GM23248 (cell line): ENCODE measurements around the gene NEU4. TPM values are rescaled to one million over a fixed set of nuclear protein-coding genes. Genes with fewer than 3 reads are reported as not detected.
"Not testable (repeated sequence)": the region's sequence is repeated elsewhere in the genome, so short reads cannot be mapped to it uniquely, and the experiment has no call there.

Experiments used
- DNase-seq: peaks from one replicate; pipeline ENCODE4 v3.0.0-alpha.2; 2015
- H2AFZ ChIP-seq: fragments of 200-600 bp; sonication (generic); 2 replicates; pipeline ENCODE4 v1.6.1; 2016; ENCODE audit warnings: antibody characterized with exemption
- H3F3A ChIP-seq: fragments of 200-600 bp; sonication (generic); 2 replicates; pipeline ENCODE4 v1.6.1; 2016; ENCODE audit warnings: mild to moderate bottlenecking, antibody characterized with exemption, mixed run types; ENCODE audit not compliant: insufficient read depth
- H3K27ac ChIP-seq: fragments of 200-600 bp; sonication (generic); 2 replicates; pipeline ENCODE4 v1.5.1; 2016; ENCODE audit warnings: mild to moderate bottlenecking
- H3K27me3 ChIP-seq: fragments of 200-600 bp; sonication (generic); replicated peaks from 2 replicates; pipeline ENCODE4 v1.6.1; 2016; ENCODE audit warnings: mild to moderate bottlenecking; ENCODE audit not compliant: insufficient read depth
- H3K36me3 ChIP-seq: fragments of 200-600 bp; sonication (generic); 2 replicates; pipeline ENCODE4 v1.6.1; 2016; ENCODE audit warnings: low read depth, mild to moderate bottlenecking
- H3K4me1 ChIP-seq: fragments of 200-600 bp; sonication (generic); 2 replicates; pipeline ENCODE4 v1.6.1; 2016; ENCODE audit warnings: mild to moderate bottlenecking; ENCODE audit not compliant: insufficient read depth
- H3K4me2 ChIP-seq: fragments of 200-600 bp; sonication (generic); one replicate; pipeline ENCODE4 v1.6.1; 2016; ENCODE audit warnings: mild to moderate bottlenecking; ENCODE audit not compliant: unreplicated experiment
- H3K4me3 ChIP-seq: fragments of 200-600 bp; sonication (generic); 2 replicates; pipeline ENCODE4 v1.5.1; 2016; ENCODE audit warnings: mild to moderate bottlenecking
- H3K79me2 ChIP-seq: fragments of 200-600 bp; sonication (generic); 2 replicates; pipeline ENCODE4 v1.6.1; 2016; ENCODE audit warnings: mild to moderate bottlenecking; ENCODE audit not compliant: insufficient read depth
- H3K9ac ChIP-seq: fragments of 200-600 bp; sonication (generic); 2 replicates; pipeline ENCODE4 v1.6.1; 2016; ENCODE audit warnings: mild to moderate bottlenecking
- H3K9me2 ChIP-seq: fragments of 200-600 bp; sonication (generic); 2 replicates; pipeline ENCODE4 v1.6.1; 2016; ENCODE audit warnings: mixed run types, mild to moderate bottlenecking, moderate library complexity; ENCODE audit not compliant: insufficient read depth
- H3K9me3 ChIP-seq: fragments of 200-600 bp; sonication (generic); one replicate; pipeline ENCODE4 v1.6.1; 2017; ENCODE audit warnings: low read depth
- H4K20me1 ChIP-seq: fragments of 200-600 bp; sonication (generic); 2 replicates; pipeline ENCODE4 v1.6.0; 2016; ENCODE audit not compliant: insufficient read depth
- EZH2 ChIP-seq: fragments of 200-600 bp; sonication (generic); IDR thresholded peaks from 2 replicates; pipeline ENCODE4 v1.6.1; 2018; ENCODE audit warnings: antibody characterized with exemption, mild to moderate bottlenecking; ENCODE audit not compliant: insufficient read depth, poor library complexity, severe bottlenecking
- EZH2phosphoT487 ChIP-seq: fragments of 200-600 bp; sonication (generic); IDR thresholded peaks from 2 replicates; pipeline ENCODE4 v1.6.1; 2018; ENCODE audit warnings: antibody characterized with exemption, moderate library complexity, mild to moderate bottlenecking, low read depth; ENCODE audit not compliant: insufficient read depth
- WGBS, 2 experiments: methylation state at CpG; one replicate each; pipeline ENCODE4 v1.1.6; 2015 to 2017; ENCODE audit warnings: low lambda C conversion rate in 2 of 2, low coverage in 1 of 2; ENCODE audit errors: missing lambda C conversion rate in 2 of 2; 5-methylcytosine and 5-hydroxymethylcytosine counted together
- in situ Hi-C: fragments of 300-500 bp; cut with MboI; formaldehyde crosslinking; loops from 2 replicates; pipeline ENCODE4 v1.15.0; 2020
- polyA plus RNA-seq: library from polyadenylated mRNA; unstranded; fragments of >200 nt; fragmentation: Nextera tagmentation; extraction: Ambion mirVana; gene quantifications from 2 replicates; pipeline ENCODE4 v1.2.1, GENCODE V29; 2016
- total RNA-seq: library from RNA; depleted of rRNA; stranded (reverse); fragments of >200 nt; shearing (Covaris generic); gene quantifications from 2 replicates; pipeline ENCODE4 v1.2.3, GENCODE V29; 2014

Gene NEU4
- total and polyA plus RNA-seq, 2 experiments from 2014 or later = not detected

DNA sequence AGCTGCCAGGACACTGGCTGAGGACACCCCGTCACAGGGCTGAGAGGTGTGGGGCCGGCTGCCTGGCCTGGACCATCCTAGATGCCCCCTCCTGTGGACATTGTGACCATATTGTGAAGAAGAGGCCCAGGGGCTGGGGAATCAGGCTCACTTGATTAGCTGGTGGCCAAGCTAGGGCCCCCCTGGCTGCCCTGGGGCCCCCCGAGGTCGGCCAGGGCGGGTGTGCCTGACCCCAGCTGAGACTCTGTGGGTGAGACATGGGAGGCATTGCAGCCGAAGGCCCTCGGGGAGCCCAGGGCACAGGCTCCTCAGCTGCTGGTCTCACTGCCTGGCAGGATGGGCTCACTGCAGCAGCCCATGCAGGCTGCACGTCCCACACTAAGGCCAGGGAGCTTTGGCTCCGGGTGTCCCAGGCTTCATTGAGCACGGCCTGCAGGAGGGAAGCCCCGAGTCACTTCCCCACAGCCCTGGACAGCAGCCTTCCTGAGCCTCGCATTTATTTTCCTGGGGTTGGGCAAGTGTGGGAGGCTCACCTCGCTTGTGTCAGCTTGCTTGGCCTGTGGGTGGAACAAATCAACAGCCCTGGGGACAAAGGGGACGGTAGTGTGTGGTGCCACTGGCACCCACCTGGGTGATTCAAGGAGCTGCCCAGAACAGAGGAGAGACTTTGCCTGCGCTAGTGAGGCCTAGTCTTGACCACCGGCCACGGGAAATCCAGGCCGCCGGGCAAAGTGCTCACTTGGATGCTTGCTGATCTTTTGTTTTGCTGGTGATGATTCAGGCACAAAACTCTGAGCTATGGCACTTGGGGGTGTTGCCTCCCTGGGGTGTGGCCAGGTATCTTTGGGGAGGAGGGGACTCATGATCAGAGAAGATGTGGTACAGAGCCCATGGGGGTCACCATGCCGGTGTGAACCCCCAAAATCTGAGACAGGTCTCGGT, 31.0 kb upstream of the NEU4 start:
- WGBS, 2 experiments = 75 to 77% methylated on average over 21 of the region's 21 CpGs
- Histone ChIP-seq H3F3A (no peaks in the 10 kb centered on the region), H3K36me3 (no peaks in the 10 kb centered on the region), H3K27ac (no peak overlapping the region), H3K9ac (no peak overlapping the region), H4K20me1 (no peaks in the 10 kb centered on the region), H3K4me1 (peaks cover 10% of the 10 kb centered on the region), H3K9me2 (no peaks in the 10 kb centered on the region), H2AFZ (no peak overlapping the region), H3K4me3 (no peak overlapping the region), H3K4me2 (no peak overlapping the region), H3K79me2 (no peaks in the 10 kb centered on the region), H3K27me3 (no peaks in the 10 kb centered on the region), H3K9me3 (no peaks in the 10 kb centered on the region)
- no peak for DNase-seq
- TF ChIP-seq EZH2 (no peak), EZH2phosphoT487 (no peak)
- in situ Hi-C loops = no loop called here

DNA sequence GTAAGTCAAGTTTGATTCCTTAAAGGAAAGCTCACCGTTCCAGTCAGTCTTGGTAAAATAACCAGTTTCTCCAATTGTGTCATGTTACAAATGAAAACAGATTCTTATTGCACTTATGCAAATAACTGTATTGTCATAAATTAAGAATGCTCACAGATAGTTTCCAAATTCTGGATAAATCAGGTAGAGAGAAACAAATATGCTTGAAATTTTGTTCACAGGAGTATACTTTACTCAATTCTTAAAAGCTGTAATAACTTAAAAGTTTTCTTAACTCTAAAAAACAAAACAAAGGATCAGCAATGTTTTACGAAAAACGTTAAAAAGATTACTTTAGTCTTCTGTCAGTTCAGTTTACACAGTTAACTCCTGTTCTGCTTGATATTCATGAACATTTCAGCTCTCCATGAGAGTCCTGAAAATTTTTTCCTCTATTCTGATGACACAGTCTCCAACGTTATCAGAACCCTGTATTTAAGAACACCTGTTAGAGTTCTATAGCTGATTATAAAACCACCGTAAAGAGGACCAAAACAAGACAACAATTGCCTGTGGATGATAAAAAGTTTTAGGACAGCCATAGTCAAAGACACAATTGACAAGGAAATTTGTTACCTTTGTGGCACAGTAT, 27.9 kb upstream of the NEU4 start:
- no peaks in the 10 kb centered on the region for H3K27me3 ChIP-seq
- H4K20me1 ChIP-seq = no peaks in the 10 kb centered on the region
- no peak overlapping the region for H3K27ac ChIP-seq
- no peaks in the 10 kb centered on the region for H3F3A ChIP-seq
- TF ChIP-seq EZH2 = no peak
- TF ChIP-seq EZH2phosphoT487 = no peak
- no peaks in the 10 kb centered on the region for H3K79me2 ChIP-seq
- H3K4me1 ChIP-seq = no peaks in the 10 kb centered on the region
- WGBS, 2 experiments = 50 to 54% methylated on average over 5 of the region's 5 CpGs
- H2AFZ ChIP-seq = no peak overlapping the region
- H3K9ac ChIP-seq = no peak overlapping the region
- no peak overlapping the region for H3K4me2 ChIP-seq
- in situ Hi-C loops = no loop called here
- no peak overlapping the region for H3K4me3 ChIP-seq
- no peaks in the 10 kb centered on the region for H3K9me3 ChIP-seq
- H3K36me3 ChIP-seq = no peaks in the 10 kb centered on the region
- no peak for DNase-seq
- no peaks in the 10 kb centered on the region for H3K9me2 ChIP-seq

DNA sequence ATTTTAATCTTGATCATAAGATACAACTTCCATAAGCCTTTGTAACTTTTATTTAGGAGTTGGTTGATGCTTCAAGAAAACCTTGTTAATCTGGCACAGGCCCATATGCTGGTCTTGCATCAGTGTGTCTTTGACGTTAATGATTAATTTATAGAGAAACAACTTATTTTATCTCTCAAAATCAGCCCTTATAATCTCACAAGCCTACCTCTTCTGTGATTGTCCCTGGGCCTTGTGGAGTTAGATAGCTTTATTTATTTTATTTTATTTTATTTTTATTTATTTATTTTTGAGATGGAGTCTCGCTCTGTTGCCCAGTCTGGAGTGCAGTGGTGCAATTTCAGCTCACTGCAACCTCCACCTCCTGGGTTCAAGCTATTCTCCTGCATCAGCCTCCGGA, 26.9 kb upstream of the NEU4 start:
- H3K4me1 ChIP-seq, H3K9ac ChIP-seq, H3K4me3 ChIP-seq, H3K36me3 ChIP-seq, DNase-seq, H3K27ac ChIP-seq, H3K27me3 ChIP-seq, H4K20me1 ChIP-seq, H3F3A ChIP-seq, H3K9me3 ChIP-seq, H3K9me2 ChIP-seq, H3K79me2 ChIP-seq, in situ Hi-C loops, H2AFZ ChIP-seq, H3K4me2 ChIP-seq: not testable (repeated sequence)
- WGBS, 2 experiments = 38 to 52% methylated on average over 3 of the region's 3 CpGs

DNA sequence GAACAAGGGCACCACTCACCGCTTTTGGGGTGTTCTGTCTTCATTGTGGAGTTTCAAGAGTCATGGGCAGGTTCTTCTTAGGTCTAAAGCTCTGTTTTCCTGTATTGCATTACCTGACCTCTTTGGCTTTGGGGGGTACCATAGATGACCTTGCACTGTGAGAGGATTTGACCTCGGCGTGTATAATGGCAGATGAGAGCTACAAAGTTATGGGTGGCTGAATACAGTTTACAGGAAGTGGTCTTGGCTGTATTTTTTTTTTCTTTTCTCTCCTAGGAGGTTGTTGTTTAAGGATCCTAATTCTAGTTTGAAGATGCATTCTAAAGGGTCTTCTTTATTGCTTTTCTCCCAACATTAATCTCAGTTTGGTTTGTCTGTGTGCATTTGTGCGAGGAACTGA, 20.9 kb upstream of the NEU4 start:
- H3K27me3 ChIP-seq = no peaks in the 10 kb centered on the region
- TF ChIP-seq EZH2phosphoT487 (no peak), EZH2 (no peak)
- in situ Hi-C loops = no loop called here
- H3K79me2 ChIP-seq = no peaks in the 10 kb centered on the region
- H3K4me2 ChIP-seq = no peak overlapping the region
- H3K9me3 ChIP-seq = no peaks in the 10 kb centered on the region
- H2AFZ ChIP-seq = no peak overlapping the region
- H3K9me2 ChIP-seq = no peaks in the 10 kb centered on the region
- WGBS, 2 experiments = 80% methylated on average over 4 of the region's 4 CpGs
- no peak overlapping the region for H3K4me3 ChIP-seq
- H4K20me1 ChIP-seq = no peaks in the 10 kb centered on the region
- H3K4me1 ChIP-seq = no peaks in the 10 kb centered on the region
- H3F3A ChIP-seq = no peaks in the 10 kb centered on the region
- no peaks in the 10 kb centered on the region for H3K36me3 ChIP-seq
- H3K27ac ChIP-seq = no peak overlapping the region
- DNase-seq = no peak
- no peak overlapping the region for H3K9ac ChIP-seq
